ENCODE results near the gene CPLANE2. TPM values are rescaled to one million over a fixed set of nuclear protein-coding genes. Genes with fewer than 3 reads are reported as not detected.

Gene CPLANE2, protein sequence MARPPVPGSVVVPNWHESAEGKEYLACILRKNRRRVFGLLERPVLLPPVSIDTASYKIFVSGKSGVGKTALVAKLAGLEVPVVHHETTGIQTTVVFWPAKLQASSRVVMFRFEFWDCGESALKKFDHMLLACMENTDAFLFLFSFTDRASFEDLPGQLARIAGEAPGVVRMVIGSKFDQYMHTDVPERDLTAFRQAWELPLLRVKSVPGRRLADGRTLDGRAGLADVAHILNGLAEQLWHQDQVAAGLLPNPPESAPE
- total RNA-seq: 10 to 100 TPM in 1 of 3 donors, 1 to 10 TPM in 2; 7.6 to 10.8 (median 8.3) TPM
- total RNA-seq (2013): 7.3 TPM

DNA sequence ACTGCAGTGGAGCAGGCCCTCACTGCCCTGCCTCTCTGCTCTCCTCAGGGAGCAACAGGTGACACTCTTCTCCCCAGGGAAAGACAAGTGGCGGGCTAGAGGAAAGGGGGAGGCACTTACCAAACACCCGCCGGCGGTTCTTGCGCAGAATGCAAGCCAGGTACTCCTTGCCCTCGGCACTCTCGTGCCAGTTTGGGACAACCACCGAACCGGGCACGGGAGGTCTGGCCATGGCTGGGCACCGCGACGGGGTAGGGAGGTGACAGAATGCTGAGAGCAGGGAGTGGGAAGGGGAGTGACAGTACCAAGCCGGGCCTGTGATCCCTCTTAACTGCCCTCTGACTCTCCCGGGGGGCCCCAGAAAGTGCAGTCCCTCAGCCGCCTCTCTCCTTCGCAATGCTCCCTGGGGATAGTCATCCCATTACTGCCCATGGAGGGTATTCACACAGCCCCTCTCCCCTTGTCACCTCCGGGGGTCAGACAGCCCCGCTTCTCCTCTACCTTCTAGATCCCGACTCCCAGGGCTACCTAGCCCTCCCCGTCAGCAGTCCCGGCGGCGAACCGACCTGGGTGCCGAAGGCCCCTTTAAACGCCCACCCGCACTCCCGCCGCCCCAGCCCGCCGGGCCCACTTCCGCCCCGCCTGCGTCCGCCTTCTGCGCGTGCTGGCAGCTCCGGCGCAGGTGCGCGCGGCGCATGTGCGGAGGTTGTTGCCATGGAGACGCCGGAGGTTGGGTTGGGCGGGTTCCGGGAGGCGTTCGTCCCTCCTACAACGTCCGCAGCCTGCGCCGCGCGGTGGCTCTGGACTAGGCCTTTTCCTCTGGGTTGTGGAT, at the start of gene CPLANE2:
Gene CPLANE2 (minus strand): TSS at position 673 of the 832 bp plus-strand sequence. CDS start 441 bp downstream, at position 232.
- DNase-seq: peak; percentile 95 to 98
- ATAC-seq: peak; percentile 91 to 92 (median 92)
- H3K4me1 Mint-ChIP-seq: peaks cover 15 to 28% of the 10 kb centered on the region in 2 donors
- H3K4me3 ChIP-seq (ENCODE audit: low read length): peak within 1 kb of the TSS; percentile 97
- H3K36me3 Mint-ChIP-seq: no peaks in the 10 kb centered on the region
- H3K36me3 ChIP-seq (ENCODE audit: control insufficient read depth, insufficient read depth, low read length): no peaks in the 10 kb centered on the region
- TF ChIP-seq, protein P1, sequence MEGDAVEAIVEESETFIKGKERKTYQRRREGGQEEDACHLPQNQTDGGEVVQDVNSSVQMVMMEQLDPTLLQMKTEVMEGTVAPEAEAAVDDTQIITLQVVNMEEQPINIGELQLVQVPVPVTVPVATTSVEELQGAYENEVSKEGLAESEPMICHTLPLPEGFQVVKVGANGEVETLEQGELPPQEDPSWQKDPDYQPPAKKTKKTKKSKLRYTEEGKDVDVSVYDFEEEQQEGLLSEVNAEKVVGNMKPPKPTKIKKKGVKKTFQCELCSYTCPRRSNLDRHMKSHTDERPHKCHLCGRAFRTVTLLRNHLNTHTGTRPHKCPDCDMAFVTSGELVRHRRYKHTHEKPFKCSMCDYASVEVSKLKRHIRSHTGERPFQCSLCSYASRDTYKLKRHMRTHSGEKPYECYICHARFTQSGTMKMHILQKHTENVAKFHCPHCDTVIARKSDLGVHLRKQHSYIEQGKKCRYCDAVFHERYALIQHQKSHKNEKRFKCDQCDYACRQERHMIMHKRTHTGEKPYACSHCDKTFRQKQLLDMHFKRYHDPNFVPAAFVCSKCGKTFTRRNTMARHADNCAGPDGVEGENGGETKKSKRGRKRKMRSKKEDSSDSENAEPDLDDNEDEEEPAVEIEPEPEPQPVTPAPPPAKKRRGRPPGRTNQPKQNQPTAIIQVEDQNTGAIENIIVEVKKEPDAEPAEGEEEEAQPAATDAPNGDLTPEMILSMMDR (IDR thresholded peaks at IDR 0.05): no peak
- peaks cover 24% of the 10 kb centered on the region for H3K4me1 ChIP-seq (ENCODE audit: control insufficient read depth, insufficient read depth, low read length)
- no peaks in the 10 kb centered on the region for H3K27me3 Mint-ChIP-seq (ENCODE audit: low read depth in 2 of 2)
- no peaks in the 10 kb centered on the region for H3K9me3 Mint-ChIP-seq
- H3K27ac ChIP-seq (ENCODE audit: low read length): peak within 1 kb of the TSS; percentile 92
- intact Hi-C loops (cut with micrococcal nuclease): loop anchor here (2.0 kb wide), 1 partner anchor 30 kb away; no protein-coding TSS in a partner anchor
- H3K4me3 Mint-ChIP-seq: peak within 1 kb of the TSS; percentile 94
- peak within 1 kb of the TSS; percentile 92 to 94 for H3K27ac Mint-ChIP-seq
- H3K27me3 ChIP-seq (ENCODE audit: control insufficient read depth, insufficient read depth, low read length): no peaks in the 10 kb centered on the region
- no peaks in the 10 kb centered on the region for H3K9me3 ChIP-seq (ENCODE audit: control insufficient read depth, insufficient read depth, low read length)
- WGBS (ENCODE audit: insufficient coverage): under 1% methylated on average over 57 of the region's 57 CpGs

DNA sequence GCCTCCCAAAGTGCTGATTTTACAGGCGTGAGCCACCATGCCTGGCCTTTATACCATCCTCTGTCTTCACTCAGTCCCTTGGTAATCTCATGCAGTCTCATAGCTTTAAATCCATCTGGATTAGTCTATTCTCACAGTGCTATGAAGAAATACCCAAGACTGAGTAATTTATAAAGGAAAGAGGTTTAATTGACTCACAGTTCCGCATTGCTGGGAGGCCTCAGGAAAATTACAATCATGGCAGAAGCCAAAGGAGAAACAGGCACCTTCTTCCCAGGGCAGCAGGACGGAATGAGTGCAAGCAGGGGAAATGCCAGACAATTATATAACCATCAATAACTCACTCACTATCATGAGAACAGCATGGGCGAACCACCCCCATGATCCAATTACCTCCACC, 49.1 kb upstream of the CPLANE2 start:
- TF ChIP-seq, protein P1 (IDR thresholded peaks at IDR 0.05): no peak
- Mint-ChIP-seq H3K27ac (no peak overlapping the region), H3K4me1 (peaks cover 5 to 21% of the 10 kb centered on the region in 2 donors), H3K9me3 (no peaks in the 10 kb centered on the region), H3K27me3 (ENCODE audit: low read depth in 2 of 2) (no peaks in the 10 kb centered on the region), H3K4me3 (no peak overlapping the region), H3K36me3 (no peaks in the 10 kb centered on the region)
- peaks cover 24% of the 10 kb centered on the region for H3K36me3 ChIP-seq (ENCODE audit: control insufficient read depth, insufficient read depth, low read length)
- no peak overlapping the region for H3K27ac ChIP-seq (ENCODE audit: low read length)
- H3K9me3 ChIP-seq (ENCODE audit: control insufficient read depth, insufficient read depth, low read length): no peaks in the 10 kb centered on the region
- no peaks in the 10 kb centered on the region for H3K4me1 ChIP-seq (ENCODE audit: control insufficient read depth, insufficient read depth, low read length)
- intact Hi-C loops (cut with micrococcal nuclease): no loop called here
- H3K4me3 ChIP-seq (ENCODE audit: low read length): no peak overlapping the region
- DNase-seq (no peak), ATAC-seq (no peak)
- WGBS (ENCODE audit: insufficient coverage): 100% methylated on average over 3 of the region's 4 CpGs
- no peaks in the 10 kb centered on the region for H3K27me3 ChIP-seq (ENCODE audit: control insufficient read depth, insufficient read depth, low read length)

- Mint-ChIP-seq H3K4me3 (no peak overlapping the region), H3K27me3 (ENCODE audit: low read depth in 2 of 2) (no peaks in the 10 kb centered on the region), H3K4me1 (peaks cover under 1 to 5% of the 10 kb centered on the region in 2 donors), H3K27ac (peak overlapping the region in 1 of 2 donors; percentile 22), H3K9me3 (no peaks in the 10 kb centered on the region), H3K36me3 (no peaks in the 10 kb centered on the region)
- intact Hi-C loops (cut with micrococcal nuclease): no loop called here
- ATAC-seq: no peak
- WGBS (ENCODE audit: insufficient coverage): 93% methylated on average over 2 of the region's 2 CpGs
- Histone ChIP-seq H3K9me3 (ENCODE audit: control insufficient read depth, insufficient read depth, low read length) (no peaks in the 10 kb centered on the region), H3K27me3 (ENCODE audit: control insufficient read depth, insufficient read depth, low read length) (no peaks in the 10 kb centered on the region), H3K36me3 (ENCODE audit: control insufficient read depth, insufficient read depth, low read length) (peaks cover 7% of the 10 kb centered on the region), H3K27ac (ENCODE audit: low read length) (no peak overlapping the region), H3K4me1 (ENCODE audit: control insufficient read depth, insufficient read depth, low read length) (no peaks in the 10 kb centered on the region), H3K4me3 (ENCODE audit: low read length) (no peak overlapping the region)
- TF ChIP-seq, protein P1 (IDR thresholded peaks at IDR 0.05): no peak
- DNase-seq: no peak
These were observed 44.8 kb upstream of the CPLANE2 start for GRCh38 chr1:16281765-16282164.
